CD4-positive, alpha-beta T cell treated with Interleukin-17A for 4 hours (primary cell): ENCODE results near the gene BIN1.

Source experiments
- DNase-seq: peaks from one replicate; pipeline ENCODE4 v3.0.0-alpha.2; 2020; ENCODE audit warnings: mixed read lengths

The BIN1 gene

GRCh38 chr2:127071901-127072328 is 35.0 kb downstream of the BIN1 start:
- DNase-seq, result no peak

GRCh38 chr2:127070221-127070620 is 36.7 kb downstream of the BIN1 start:
- no peak for DNase-seq

GRCh38 chr2:127069536-127069935 is 37.4 kb downstream of the BIN1 start:
- DNase-seq, result no peak

- DNase-seq, result no peak
Observed at GRCh38 chr2:127069003-127069402, 38.0 kb downstream of the BIN1 start.

GRCh38 chr2:127068351-127068741 is 38.6 kb downstream of the BIN1 start:
- no peak for DNase-seq

- peak; percentile 85 for DNase-seq
Observed at GRCh38 chr2:127067620-127068350, 39.2 kb downstream of the BIN1 start.

- DNase-seq, result no peak
Observed at GRCh38 chr2:127066942-127067341, 40.0 kb downstream of the BIN1 start.

- no peak for DNase-seq
Observed at GRCh38 chr2:127065940-127066318, 41.0 kb downstream of the BIN1 start.

GRCh38 chr2:127065299-127065939 is 41.5 kb downstream of the BIN1 start:
- DNase-seq, result no peak

- DNase-seq, result peak; percentile 74
Observed at GRCh38 chr2:127064642-127065250, 42.2 kb downstream of the BIN1 start.

GRCh38 chr2:127063701-127064590 is 43.0 kb downstream of the BIN1 start:
- no peak for DNase-seq

GRCh38 chr2:127061375-127062273 is 45.3 kb downstream of the BIN1 start:
- no peak for DNase-seq

GRCh38 chr2:127060264-127060945 is 46.5 kb downstream of the BIN1 start:
- DNase-seq, result no peak

- no peak for DNase-seq
Observed at GRCh38 chr2:127059559-127059958, 47.4 kb downstream of the BIN1 start.

- no peak for DNase-seq
Observed at GRCh38 chr2:127058954-127059252, 48.1 kb downstream of the BIN1 start.

GRCh38 chr2:127058246-127058953 is 48.6 kb downstream of the BIN1 start:
- DNase-seq, result no peak

GRCh38 chr2:127057371-127058245 is 49.3 kb downstream of the BIN1 start:
- DNase-seq, result no peak

GRCh38 chr2:127056631-127057370 is 50.2 kb downstream of the BIN1 start:
- DNase-seq, result no peak

- DNase-seq, result no peak
Observed at GRCh38 chr2:127056086-127056485, 50.9 kb downstream of the BIN1 start.
